Ecto neural progenitor cell (in vitro differentiated cells): Measurements from ENCODE around the gene CIT.
"Not testable (repeated sequence)": the region's sequence is repeated elsewhere in the genome, so short reads cannot be mapped to it uniquely, and the experiment has no call there.

Source experiments
- DNase-seq: peaks from one replicate; pipeline ENCODE4 v3.0.0-alpha.2; 2018; ENCODE audit warnings: low spot score

The CIT gene

GRCh38 chr12:119735079-119735478, 142.0 kb downstream of the CIT start:
- no peak for DNase-seq

- DNase-seq = no peak
Measured at GRCh38 chr12:119730381-119730780, 146.7 kb downstream of the CIT start.

GRCh38 chr12:119729871-119730270, 147.2 kb downstream of the CIT start:
- no peak for DNase-seq

- DNase-seq = no peak
Measured at GRCh38 chr12:119728444-119728745, 148.7 kb downstream of the CIT start.

GRCh38 chr12:119727600-119728443, 149.3 kb downstream of the CIT start:
- no peak for DNase-seq

- no peak for DNase-seq
Measured at GRCh38 chr12:119725523-119725922, 151.6 kb downstream of the CIT start.

- no peak for DNase-seq
Measured at GRCh38 chr12:119721306-119721705, 155.8 kb downstream of the CIT start.

- DNase-seq = no peak
Measured at GRCh38 chr12:119720349-119720748, 156.8 kb downstream of the CIT start.

GRCh38 chr12:119718141-119718540, 159.0 kb downstream of the CIT start:
- DNase-seq = no peak

- DNase-seq = no peak
Measured at GRCh38 chr12:119715268-119715620, 161.9 kb downstream of the CIT start.

- no peak for DNase-seq
Measured at GRCh38 chr12:119714614-119715267, 162.4 kb downstream of the CIT start.

- DNase-seq = no peak
Measured at GRCh38 chr12:119713551-119714031, 163.5 kb downstream of the CIT start.

GRCh38 chr12:119712721-119713120, 164.4 kb downstream of the CIT start:
- DNase-seq = no peak

- DNase-seq = no peak
Measured at GRCh38 chr12:119711693-119712092, 165.4 kb downstream of the CIT start.

GRCh38 chr12:119710965-119711551, 166.1 kb downstream of the CIT start:
- no peak for DNase-seq

GRCh38 chr12:119710374-119710964, 166.7 kb downstream of the CIT start:
- DNase-seq = no peak

- not testable (repeated sequence) for DNase-seq
Measured at GRCh38 chr12:119706427-119706826, 170.7 kb downstream of the CIT start.

GRCh38 chr12:119705182-119705581, 171.9 kb downstream of the CIT start:
- DNase-seq = no peak

- no peak for DNase-seq
Measured at GRCh38 chr12:119704065-119704747, 172.9 kb downstream of the CIT start.

GRCh38 chr12:119700078-119700477, 177.0 kb downstream of the CIT start:
- DNase-seq = no peak

- no peak for DNase-seq
Measured at GRCh38 chr12:119699199-119699760, 177.8 kb downstream of the CIT start.

GRCh38 chr12:119696943-119697342, 180.2 kb downstream of the CIT start:
- no peak for DNase-seq
